GM18909 (cell line): Measurements from ENCODE around the gene MAML3.

Source experiments
- ATAC-seq: cut with Tn5 transposase; IDR thresholded peaks from one replicate; pipeline ENCODE4 v1.9.1; 2021; ENCODE audit warnings: mild to moderate bottlenecking; ENCODE audit not compliant: unreplicated experiment, poor library complexity

The MAML3 gene

DNA sequence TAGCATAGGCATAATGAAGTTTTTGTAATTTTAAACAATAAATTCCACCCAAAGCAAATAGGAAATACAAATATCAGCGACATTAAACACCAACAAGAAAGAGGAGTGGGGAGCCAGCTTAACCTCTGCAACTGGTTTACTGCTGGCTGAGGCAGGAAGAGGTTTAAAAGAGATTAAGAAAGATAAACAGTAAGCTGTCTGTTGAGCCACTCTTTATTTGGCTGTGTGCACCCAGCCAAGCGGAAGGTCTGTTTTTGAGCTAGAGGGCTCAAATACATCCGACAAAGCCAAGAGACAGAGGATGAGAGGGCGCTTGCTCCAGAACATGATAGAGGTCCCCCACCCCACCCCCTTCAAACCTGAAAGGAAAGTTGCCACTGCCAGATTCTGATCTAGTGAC is 297.0 kb downstream of the MAML3 start:
- no peak for ATAC-seq

DNA sequence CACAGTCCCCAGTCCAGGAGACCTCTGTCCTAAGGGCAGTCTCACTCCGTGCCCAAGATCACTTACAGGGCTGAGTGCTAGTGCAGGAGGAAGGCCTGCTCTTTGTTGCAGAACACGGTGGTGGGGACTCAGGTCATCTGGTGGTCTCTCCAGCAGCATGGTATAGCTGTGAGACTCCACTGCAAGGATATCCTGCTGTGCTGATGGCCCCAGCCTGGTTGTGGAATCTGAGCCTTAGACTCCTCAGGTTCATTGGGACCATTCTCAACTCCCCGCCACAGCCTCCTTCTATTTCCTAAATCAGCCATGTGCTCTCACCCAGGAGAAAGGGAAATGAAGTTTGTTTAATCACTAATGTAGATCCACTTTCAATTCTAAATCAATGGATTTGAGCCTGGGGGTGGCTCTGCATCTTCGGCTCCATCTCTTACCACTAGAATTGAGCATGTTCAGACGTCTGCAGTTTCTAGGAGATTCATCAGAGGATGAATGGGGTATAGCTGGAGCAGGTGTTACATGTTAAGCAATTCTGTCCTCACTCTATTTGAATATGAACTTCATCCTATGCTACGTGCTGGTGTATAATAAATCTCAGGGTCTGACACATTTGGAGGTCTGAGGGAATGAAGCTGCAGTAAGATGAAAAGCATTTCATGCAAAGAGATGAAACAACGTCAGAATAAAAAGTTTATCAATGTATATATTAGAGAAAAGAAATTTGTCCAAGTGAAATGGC is 299.1 kb downstream of the MAML3 start:
- ATAC-seq, result no peak

DNA sequence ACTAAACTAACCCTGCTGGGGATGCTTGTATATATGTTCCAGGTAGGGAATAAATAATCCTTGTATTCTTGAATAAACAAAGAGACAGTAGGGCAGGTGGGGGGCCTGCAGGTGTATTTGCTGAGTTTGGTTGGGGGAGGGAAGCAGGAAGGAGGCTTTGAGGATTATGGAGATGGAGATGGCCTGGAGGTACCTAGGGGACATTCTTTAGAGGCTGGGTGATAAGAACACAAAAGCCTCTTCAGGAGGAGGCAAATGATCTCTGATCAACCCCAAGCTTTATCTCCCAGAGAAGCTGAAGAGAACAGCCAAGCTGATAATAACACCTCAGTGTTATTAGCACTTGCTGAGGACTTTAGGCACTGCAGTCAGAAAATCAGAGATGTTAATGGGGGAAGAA is 300.7 kb downstream of the MAML3 start:
- ATAC-seq, result no peak

DNA sequence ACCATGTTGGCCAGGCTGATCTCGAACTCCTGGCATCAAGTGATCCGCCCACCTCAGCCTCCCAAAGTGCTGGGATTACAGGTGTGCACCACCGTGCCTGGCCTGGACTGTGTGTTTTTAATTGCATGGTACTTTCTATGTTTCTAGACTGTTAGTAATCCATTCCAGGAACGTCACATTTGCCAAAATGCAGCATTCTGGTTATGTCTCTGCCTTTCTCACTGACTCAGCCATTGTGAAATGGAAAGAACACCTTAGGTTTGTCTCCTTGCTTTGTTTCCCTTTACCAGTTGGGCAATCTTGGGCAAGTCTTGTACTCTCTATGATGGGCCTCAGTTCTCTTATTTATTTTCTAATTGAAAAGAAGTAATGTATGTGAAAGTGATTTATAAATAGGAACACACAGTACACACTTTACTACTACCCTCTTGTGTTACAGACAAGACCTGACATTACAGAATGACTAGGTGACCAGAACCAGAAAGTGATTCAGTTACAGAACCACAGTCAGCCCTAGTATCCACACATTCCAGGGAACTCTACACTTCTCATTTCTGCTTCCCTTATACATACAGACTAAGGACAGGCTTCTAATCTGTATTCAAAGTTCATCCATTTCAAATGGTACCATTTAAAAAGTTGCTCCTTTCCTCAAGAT is 301.2 kb downstream of the MAML3 start:
- no peak for ATAC-seq

DNA sequence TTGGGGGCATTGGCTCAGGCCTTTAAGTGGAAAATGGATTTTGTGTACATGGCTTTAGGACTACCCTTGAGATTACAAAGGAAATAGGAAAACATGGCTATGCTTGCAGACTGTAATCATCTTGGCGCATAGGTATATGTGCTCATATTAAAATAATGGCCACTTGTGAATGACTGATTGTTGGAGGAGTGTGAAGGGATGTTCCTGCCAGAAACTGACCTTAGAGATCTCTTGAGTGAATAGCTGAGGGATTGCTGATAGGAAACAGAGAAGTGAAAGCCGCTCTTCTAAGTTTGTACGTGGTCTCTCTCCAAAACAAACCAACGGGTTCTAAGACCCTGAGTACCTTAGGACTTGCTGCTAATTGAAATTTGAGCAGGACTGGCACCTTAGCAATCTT is 302.3 kb downstream of the MAML3 start:
- no peak for ATAC-seq

DNA sequence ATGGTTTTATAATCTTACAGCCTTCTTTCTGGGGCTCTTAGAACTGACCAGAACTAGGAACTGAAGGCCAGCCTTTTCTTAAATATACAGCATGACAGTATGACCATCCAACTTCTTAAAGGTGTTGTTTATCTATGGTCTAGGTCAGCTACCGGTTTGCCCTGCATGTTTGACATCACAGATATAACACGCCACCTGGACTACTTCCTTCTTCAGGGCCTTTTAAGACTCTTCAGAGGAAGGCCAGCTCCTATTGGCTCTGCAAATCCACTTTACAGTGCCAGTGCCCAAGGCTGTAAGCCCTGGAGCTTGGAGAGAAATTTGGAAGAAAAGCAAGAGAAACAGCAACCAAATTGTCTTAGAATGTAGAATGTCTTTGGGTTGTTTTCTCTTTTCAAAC is 302.9 kb downstream of the MAML3 start:
- ATAC-seq, result no peak

DNA sequence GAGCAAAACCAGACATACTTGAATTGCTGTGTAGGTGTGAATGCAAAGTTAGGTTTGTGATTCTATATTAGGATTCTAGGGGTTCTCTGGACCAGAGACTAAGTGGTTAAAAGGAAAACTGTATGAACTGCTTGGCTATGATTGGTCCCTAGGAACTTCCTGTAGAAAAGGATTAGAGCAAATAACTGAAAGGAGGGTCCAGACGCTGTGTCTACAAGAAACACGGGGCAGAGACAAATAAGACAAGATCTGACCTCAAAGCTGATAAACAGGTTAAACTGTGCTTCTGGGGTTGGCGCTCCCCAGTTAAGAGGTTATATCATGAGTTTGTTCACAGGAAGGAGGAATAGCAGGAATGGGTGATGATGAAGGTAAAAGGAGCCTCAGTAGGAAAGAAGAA is 304.8 kb downstream of the MAML3 start:
- ATAC-seq, result no peak

DNA sequence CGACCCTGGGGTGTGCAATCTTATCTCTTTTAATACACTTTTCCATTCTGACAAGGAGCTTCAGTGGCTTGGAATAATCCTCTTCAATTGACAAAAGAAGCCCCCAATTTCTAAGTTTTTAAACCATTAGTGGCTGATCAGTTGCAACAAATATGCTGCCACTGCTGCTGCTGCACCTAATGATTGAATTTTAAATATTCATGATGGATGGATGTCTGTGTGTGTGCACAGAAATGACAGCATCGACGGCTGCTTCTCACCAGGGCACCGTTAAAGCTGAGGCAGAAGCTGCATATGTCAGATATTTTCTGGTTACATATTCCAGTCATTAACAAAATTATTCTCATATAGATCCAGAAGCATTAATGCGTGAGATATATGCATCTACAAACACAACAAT is 306.0 kb downstream of the MAML3 start:
- no peak for ATAC-seq

DNA sequence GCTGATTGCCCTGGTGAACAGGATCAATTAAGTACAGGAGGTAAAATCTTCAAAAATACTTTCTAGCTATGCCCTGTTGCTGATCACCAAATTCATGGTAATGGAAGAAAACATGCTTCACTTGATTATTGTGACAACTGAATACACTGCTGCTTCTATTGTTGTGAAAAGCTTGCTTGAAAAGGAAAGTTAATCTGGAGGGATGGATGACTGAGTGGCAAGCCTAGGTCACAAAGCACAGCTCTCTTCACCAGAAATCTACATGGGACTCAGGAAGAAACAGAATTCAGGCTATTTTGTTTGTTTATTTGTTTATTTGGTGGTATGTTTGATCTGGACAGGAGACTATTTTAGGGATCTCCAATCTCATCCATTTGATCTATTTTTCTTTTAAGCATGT is 306.4 kb downstream of the MAML3 start:
- no peak for ATAC-seq

DNA sequence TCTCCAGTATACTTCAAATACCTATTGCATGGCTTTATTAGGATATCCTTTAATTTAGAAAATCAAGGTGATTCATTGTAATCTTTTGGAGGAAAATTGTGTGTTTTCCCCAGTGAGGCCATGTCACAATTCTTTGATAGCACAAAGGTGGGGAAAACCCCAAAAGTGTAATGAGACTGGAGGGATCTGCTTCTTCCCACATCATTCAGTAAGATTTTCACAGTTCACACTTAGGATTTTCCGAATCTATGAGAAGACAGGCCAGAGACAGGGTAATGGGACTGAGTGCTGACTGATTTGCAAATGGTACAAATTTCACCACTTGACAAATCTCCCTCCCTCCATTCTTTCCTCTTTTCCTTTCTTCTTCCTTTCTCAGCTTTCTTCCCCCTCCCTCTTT is 307.2 kb downstream of the MAML3 start:
- ATAC-seq, result no peak

DNA sequence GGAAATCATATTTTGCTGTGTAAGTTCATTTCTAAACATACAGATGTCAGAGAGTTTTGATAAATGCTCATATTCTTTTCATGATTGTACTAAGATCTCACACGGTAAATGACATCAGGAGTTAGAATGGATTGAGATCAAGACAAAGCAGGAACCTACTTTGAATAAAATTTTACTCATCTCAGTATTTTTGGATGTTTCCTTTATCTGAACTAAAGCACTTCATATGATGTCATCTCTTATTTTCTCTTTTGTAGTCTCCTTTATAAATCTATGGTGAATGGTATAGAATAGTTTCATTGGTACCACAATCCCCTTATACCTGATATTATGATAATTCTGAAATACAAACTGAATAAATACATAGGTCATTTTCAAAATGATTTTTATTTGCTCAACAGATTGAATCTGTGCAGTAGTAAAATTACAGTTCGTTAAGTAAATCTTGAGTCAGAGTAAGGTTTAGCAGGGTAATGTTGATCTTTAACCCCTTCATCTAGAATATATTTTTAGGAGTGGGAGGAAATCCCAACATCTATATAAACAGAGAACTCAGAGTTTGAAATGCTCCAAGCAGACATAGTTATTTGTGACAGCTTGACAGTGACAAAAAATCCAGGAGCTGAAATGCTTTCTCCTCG is 308.4 kb downstream of the MAML3 start:
- no peak for ATAC-seq

DNA sequence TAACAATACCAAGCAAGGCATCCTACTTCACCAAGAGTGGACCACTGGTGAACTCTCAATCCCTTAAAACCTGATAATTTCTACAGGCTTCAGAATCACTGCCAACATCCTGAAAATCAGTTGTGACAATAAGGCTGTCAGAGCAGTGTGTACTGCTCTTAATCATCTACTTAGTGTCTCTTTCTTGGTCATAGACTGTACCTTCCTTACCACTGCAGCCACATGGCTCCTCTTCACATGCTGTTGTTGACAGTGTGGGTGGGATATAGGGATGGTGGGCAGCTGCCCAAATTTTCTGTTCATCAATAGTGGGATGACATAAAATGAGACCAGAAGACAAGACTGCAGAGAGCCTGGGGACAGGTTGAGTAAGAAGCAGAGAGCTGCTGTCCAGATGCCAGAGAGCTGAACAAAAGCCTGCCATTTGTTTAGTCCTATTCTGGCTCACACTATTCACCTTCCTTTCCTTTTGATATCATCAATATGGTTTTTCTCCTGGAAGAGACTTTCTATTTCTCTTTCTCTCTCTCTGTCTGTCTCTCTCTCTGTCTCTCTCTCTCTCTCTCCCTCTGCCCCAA is 309.4 kb downstream of the MAML3 start:
- no peak for ATAC-seq

DNA sequence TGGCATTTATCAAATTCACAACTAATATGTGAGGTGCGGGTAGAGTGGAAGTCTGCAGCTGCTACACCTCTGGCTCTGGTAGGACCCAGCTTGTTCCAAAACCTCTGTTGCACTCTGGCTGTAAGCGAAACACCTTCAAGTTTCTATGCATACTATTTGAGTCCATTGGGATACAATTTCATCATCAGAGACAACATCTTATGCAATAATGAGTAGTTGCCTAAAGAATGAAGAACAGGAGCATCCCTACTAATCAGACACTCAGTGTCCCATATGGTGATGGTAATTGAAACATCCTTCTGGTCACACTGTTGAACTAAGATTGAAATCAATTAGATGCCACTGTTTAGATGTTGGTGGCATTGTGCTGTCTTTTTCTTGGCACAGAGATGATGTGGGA is 309.9 kb downstream of the MAML3 start:
- ATAC-seq, result no peak

DNA sequence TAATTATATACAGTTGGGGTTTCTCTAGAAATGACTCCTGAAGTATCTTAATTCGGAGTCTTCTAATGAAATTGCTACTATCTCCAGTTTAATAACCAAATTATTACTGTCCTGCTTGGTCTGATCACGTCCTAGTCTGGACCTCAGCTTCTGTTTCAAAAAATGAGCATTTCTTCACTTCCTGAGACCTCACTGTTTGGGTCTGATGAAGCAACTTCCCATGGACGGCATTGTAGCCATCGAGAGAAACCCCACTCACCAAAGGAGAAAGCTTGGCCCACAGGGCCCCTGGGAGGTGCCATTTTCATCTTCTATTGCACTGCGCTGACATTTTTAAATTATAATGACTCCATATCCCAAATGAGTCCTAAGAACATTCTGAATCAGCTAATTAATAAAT is 310.3 kb downstream of the MAML3 start:
- ATAC-seq, result no peak

DNA sequence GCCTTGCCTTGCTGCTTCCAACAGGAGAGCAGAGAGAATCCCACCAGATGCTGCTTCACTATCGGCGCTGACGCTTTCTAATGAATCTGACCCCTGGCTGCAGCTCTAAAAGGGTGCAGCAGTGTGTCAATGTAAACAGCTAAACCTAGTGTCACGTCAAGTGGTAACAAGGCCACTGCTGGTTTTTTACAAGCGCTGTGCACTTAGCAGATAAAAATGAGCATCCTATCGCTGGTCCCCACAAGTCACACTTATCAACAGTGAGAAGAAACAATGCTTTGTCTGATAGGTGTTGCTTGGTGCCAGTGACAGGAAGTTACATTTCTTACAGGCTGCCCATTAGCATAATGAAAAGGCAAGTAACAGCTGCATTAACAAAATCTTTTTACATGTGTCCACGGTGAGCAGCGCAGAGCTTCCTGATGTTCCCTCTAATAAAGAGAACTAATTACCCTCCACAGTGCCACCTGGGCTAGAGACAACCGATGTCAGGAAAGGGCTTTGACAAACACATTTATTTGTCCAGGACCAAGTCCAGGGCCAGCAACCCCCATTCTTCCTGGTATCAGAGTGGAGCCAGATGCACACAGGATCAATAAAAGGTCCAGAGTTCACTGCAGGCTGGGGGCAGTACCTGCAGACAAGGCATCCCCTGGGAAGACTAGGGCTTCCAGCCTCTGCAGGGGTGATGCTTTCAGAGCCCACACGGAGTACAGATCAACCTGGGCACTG is 312.4 kb downstream of the MAML3 start:
- ATAC-seq, result no peak

DNA sequence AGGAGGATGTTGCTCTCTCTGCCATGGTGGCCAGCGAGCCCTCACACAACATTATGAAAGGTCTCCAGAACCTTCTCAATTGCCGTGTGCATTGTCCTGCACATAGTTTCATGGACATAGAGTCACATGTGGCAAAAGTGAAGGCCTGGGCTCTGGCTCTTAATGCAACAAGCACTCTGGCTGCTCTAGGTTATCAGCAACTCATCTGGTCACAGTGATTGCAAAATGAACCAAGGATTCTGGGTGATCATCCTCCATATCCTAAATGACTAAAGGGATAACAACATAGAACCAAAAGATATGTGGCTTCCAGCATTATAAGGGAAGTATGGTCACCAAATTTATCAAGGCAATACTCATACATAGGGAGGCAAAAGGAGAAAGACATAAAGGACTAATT is 313.2 kb downstream of the MAML3 start:
- ATAC-seq, result no peak

DNA sequence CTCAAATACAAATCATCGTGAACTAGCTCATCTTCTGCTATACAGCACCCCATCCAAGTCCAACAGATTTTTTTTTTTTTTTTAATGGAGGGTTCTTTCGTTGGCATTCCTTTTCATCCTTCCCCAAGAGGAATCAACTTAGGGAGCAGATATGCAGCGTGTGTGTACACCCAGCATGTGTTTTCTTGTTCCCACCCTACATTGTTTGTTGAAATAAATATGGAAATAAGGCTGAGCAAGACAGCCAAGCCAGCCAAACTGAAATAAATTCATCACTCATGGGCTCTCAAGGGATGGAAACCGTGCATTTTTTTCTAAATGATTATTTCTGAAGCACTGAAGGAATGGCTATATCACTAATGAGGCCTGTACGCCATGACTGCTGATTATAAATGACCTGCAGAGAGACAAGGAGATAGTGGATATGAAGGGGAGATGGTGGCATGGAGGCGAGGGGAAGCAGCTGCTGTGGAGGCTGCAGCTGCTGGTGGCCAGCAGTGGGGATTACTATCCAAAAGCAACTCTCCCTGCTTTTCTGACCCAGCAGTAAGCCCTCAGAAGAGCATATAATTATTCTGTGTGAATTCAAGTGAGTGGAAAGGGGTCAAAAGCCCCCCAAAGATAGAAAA is 314.5 kb downstream of the MAML3 start:
- no peak for ATAC-seq

DNA sequence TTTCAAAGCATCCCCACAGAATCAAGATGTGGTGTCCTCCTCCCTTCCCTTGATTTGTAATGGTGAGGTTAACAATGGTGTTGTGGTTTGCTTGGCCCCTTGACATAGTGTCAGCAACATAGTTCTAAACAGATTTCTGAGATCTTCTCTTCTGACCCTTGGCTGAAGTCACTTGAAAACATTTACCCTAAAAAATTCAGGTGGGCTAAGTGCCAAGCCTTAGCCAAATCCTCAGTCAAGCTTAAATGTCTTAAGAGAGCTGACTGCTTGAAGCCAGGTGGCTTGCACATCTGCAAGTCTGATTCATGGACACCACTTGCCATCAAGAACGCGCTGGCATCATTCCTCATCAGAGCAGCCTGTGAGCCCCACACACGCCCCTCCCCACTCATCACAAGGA is 315.2 kb downstream of the MAML3 start:
- no peak for ATAC-seq

DNA sequence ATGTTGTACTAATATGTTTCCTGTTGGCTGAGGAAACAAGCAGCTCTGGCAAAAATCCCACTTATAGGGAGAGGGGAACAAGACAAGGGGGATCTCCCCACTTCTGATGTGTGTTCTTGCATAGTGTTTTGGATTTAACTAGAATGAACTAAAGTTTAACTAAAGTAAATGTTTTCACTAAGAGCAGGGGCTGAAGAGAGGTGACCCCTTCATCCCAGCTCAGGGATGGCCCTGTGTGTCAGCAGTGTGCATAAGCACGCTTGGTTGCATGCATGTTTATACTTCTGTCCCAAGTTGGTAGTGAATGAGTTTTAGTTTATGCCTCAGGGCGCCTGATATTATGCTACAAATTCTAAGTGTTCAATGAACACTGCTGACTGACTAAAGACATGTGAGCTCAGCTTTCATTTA is 319.0 kb downstream of the MAML3 start:
- ATAC-seq, result no peak

DNA sequence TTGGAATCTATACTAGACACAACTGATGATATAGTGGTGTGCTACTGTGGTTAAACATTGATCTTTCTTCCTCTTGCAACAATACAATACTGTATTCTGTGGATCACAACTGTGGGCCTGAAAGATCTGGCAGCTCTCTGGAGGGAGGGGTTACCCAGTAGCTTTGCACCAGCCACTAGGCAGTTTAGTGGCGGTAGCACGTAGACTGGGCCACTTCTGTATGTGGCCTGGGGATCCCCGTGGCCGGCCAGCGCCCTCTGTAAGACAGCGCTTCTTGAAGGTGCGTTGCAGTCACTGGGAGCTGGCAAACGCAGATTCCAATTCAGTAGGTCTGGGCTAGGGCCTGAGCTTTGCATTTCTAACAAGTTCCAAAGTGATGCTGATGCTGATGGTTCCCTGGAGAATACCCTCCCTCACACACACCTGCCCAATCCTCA is 319.7 kb downstream of the MAML3 start:
- ATAC-seq, result no peak
